Heart left ventricle (tissue), 16 donors: ENCODE data around the gene VAV1. TPM values are rescaled to one million over a fixed set of nuclear protein-coding genes. Genes with fewer than 3 reads are reported as not detected.
A peak's percentile ranks its signal among the peaks of the same experiment; 100 is the strongest.
"Not testable (repeated sequence)": the region's sequence is repeated elsewhere in the genome, so short reads cannot be mapped to it uniquely, and the experiment has no call there.

ENCODE experiments used
- ATAC-seq, 4 donors: fragments of 200-7000 bp; cut with Tn5 transposase; one replicate each; pipeline ENCODE4 v1.9.1; 2020 to 2022; ENCODE audit warnings: moderate library complexity in 4 of 4, mild to moderate bottlenecking in 3 of 4, moderate number of reproducible peaks in 1 of 4
- DNase-seq, 5 donors: peaks; one replicate each; pipeline ENCODE4 v3.0.0-alpha.2; 2020
- H3K27ac ChIP-seq, 12 donors: fragments of 200-600 bp; sonication (generic) in 4 of 12; one replicate each; pipeline versions ENCODE4 v1.5.0 to v1.8.0; 2016 to 2022; ENCODE audit warnings: mild to moderate bottlenecking in 2 of 12
- H3K27me3 ChIP-seq, 9 donors: fragments of 200-600 bp; sonication (generic) in 2 of 9; one replicate each; pipeline versions ENCODE4 v1.5.1 to v1.8.0; 2016 to 2022; ENCODE audit warnings: mild to moderate bottlenecking in 3 of 9
- H3K36me3 ChIP-seq, 9 donors: fragments of 200-600 bp; sonication (generic) in 2 of 9; one replicate each; pipeline versions ENCODE4 v1.5.0 to v1.8.0; 2018 to 2022; ENCODE audit warnings: mild to moderate bottlenecking in 2 of 9
- H3K4me1 ChIP-seq, 12 donors: fragments of 200-600 bp; sonication (generic) in 4 of 12; one replicate each; pipeline versions ENCODE4 v1.5.0 to v1.8.0; 2016 to 2022; ENCODE audit warnings: mild to moderate bottlenecking in 3 of 12
- H3K4me3 ChIP-seq, 12 donors: fragments of 200-600 bp; sonication (generic) in 4 of 12; one replicate each; pipeline versions ENCODE4 v1.5.0 to v1.8.0; 2017 to 2022; ENCODE audit warnings: mild to moderate bottlenecking in 9 of 12, moderate library complexity in 4 of 12
- H3K9me3 ChIP-seq, 12 donors: fragments of 200-600 bp; sonication (generic) in 4 of 12; one replicate each; pipeline versions ENCODE4 v1.5.0 to v1.8.0; 2016 to 2022; ENCODE audit warnings: mild to moderate bottlenecking in 1 of 12
- CTCF ChIP-seq, 12 donors: fragments of 200-600 bp; sonication (generic) in 4 of 12; IDR thresholded peaks; one replicate each; pipeline versions ENCODE4 v1.5.0 to v1.8.0; 2018 to 2022; ENCODE audit warnings: antibody characterized with exemption in 12 of 12, mild to moderate bottlenecking in 5 of 12
- POLR2A ChIP-seq, 2 donors: fragments of 450-650 bp; IDR thresholded peaks; one replicate each; pipeline ENCODE4 v1.6.1; 2017; ENCODE audit warnings: antibody characterized with exemption in 2 of 2, mild to moderate bottlenecking in 2 of 2, moderate library complexity in 2 of 2
- WGBS, 4 donors: extraction: QIAGEN DNeasy Blood & Tissue Kit in 2 of 4; methylation state at CpG; one replicate each; pipeline versions ENCODE4 v1.1.5 to v1.1.7; 2013 to 2018; 5-methylcytosine and 5-hydroxymethylcytosine counted together
- intact Hi-C, 10 donors: fragments of 100-400 bp; cut with DNase I; formaldehyde crosslinking; loops; one replicate each; pipeline versions ENCODE4 v1.11.1 to v1.14.2; 2022
- polyA plus RNA-seq, 2 donors: library from polyadenylated mRNA; stranded (reverse); fragments of 200-250 nt; gene quantifications; one replicate each; pipeline ENCODE4 v1.2.3, GENCODE V29; 2013
- total RNA-seq, 9 donors: library from RNA; depleted of rRNA in 2 of 9; stranded (reverse); fragments of >200 nt in 2 of 9; fragmentation: NEBNext Ultra II Directional in 3 of 9; extraction: Animal tissue kit (Norgen Biotek cat#: 25700) in 3 of 9; gene quantifications; one replicate each; pipeline versions ENCODE4 v1.1.0 to v1.2.4, GENCODE V29; 2016 to 2023
- donor health status: ischemic (EF 13 %, LVEDD 7.1; RV severe dilation, severe dysfunction).
- donor health status: healthy with polysubstance abuse.
- donor health status: DM: no; HTN: yes; CAD: no.
- donor health status: DM: no; HTN: no; CAD: no.
- donor health status: ischemic (EF 25% LVEDD 6.9; RV normal size, moderate dysfunction).
- donor health status: ischemic (EF 25% LVEDD 5.7; RV mildly dilated, moderate dysfunction).
- donor health status: healthy.
- donor health status: DM: yes; HTN: yes; CAD: no.
- donor health status: ischemic (EF 35%, LVEDD 5.7; RV mildly dilated, moderate dysfunction).
- donor health status: nonischemic (EF 11% LVEDD 7.7; RV severe dilation, severe dysfunction).
- donor health status: DM: yes; HTN: yes; CAD: no.
- donor health status: PGD.
- donor health status: ischemic (EF 29% LVEDD 5.4; RV normal size, mild dysfunction).
- donor health status: nonischemic (EF 23%, LVEDD 6.1; RV moderate dilation, normal function).

Gene VAV1
- total and polyA plus RNA-seq, 11 donors = 0.69 to 25.6 (median 1.2) TPM

GRCh38 chr19:6797646-6798045 is 25.1 kb downstream of the VAV1 start:
- DNase-seq (no peak), ATAC-seq (no peak)
- Histone ChIP-seq H3K27ac (no peak overlapping the region), H3K36me3 (no peaks in the 10 kb centered on the region), H3K27me3 (peaks cover 0 to 31% (median 0%) of the 10 kb centered on the region in 9 donors), H3K9me3 (peaks cover 0 to 13% (median 8%) of the 10 kb centered on the region in 12 donors), H3K4me3 (no peak overlapping the region), H3K4me1 (peaks cover 0 to 45% (median 2%) of the 10 kb centered on the region in 12 donors)
- intact Hi-C loops = no loop called here
- WGBS, 4 donors = 87 to 90% (median 88%) methylated on average over 9 of the region's 9 CpGs
- TF ChIP-seq POLR2A (IDR thresholded peaks at IDR 0.05) (no peak), CTCF (IDR thresholded peaks at IDR 0.05) (no peak)

DNA sequence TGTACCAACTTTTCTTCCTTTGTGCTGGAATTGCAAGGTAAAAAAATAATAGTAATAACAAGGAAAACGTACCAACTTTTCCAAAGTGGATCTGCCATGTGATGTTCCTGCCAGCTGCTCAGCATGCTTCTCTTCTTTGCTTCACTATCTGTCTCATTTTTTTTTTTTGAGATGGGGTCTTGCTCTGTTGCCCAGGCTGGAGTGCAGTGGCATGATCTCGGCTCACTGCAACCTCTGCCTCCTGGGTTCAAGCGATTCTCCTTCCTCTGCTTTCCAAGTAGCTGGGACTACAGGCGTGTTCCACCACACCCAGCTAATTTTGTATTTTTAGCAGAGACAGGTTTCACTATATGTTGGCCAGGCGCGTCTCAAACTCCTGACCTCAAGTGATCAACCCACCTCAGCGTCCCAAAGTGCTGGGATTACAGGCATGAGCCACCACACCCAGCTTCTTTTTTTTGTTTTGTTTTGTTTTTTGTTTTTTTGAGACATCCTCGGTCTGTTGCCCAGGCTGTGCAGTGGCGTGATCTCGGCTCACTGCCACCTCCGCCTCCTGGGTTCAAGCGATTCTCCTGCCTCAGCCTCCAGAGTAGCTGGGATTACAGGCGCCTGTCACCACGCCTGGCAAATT is 27.8 kb downstream of the VAV1 start:
- peaks cover 0 to 31% (median 0%) of the 10 kb centered on the region in 9 donors for H3K27me3 ChIP-seq
- H3K9me3 ChIP-seq, H3K36me3 ChIP-seq, intact Hi-C loops, DNase-seq, ATAC-seq: not testable (repeated sequence)
- peaks cover 0 to 59% (median 2%) of the 10 kb centered on the region in 12 donors for H3K4me1 ChIP-seq
- peak overlapping the region in 1 of 12 donors; percentile 50 for H3K4me3 ChIP-seq
- 80 to 82% (median 81%) methylated on average over 14 of the region's 14 CpGs for WGBS, 4 donors
- H3K27ac ChIP-seq = peak overlapping the region in 1 of 12 donors; percentile 90

DNA sequence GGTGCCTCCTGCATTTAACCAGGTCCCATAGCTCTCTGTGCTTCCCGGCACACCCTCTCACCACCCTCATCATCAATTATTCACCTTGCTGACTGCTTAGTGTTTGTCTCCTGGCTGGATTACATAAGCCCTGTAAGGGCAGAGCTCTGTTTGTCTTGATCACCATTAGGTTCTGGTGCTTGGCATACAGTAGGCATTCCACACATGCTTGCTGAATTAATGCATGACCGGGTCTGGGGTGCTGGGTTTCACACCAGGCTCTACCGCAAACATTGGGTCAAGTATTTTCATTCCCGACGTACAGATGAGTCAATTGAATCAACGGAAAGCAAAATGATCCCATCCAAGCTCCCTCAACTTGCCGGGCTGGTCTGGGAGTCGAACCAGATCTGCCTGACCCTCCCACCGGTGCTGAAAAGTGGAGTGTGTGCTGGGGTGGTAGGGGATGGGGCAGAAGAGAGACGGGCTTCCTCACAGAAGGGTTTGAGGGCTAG is 28.5 kb downstream of the VAV1 start:
- Histone ChIP-seq H3K27ac (peak overlapping the region in 2 of 12 donors; percentile 50 to 90), H3K4me1 (peaks cover 0 to 59% (median 2%) of the 10 kb centered on the region in 12 donors), H3K27me3 (peaks cover 0 to 35% (median 0%) of the 10 kb centered on the region in 9 donors), H3K9me3 (no peaks in the 10 kb centered on the region), H3K36me3 (no peaks in the 10 kb centered on the region), H3K4me3 (peak overlapping the region in 8 of 12 donors; percentile 17 to 50 (median 21))
- no peak for TF ChIP-seq CTCF (IDR thresholded peaks at IDR 0.05)
- no peak for DNase-seq
- intact Hi-C loops = no loop called here
- ATAC-seq = no peak
- 33 to 53% (median 38%) methylated on average over 10 of the region's 10 CpGs for WGBS, 4 donors

- peak; percentile 58 to 86 (median 84) for ATAC-seq
- Histone ChIP-seq H3K27ac (peak overlapping the region in 2 of 12 donors; percentile 50 to 90), H3K4me1 (peaks cover 0 to 59% (median 2%) of the 10 kb centered on the region in 12 donors), H3K27me3 (peaks cover 0 to 35% (median 0%) of the 10 kb centered on the region in 9 donors), H3K4me3 (peak overlapping the region in 9 of 12 donors; percentile 17 to 50 (median 21)), H3K9me3 (no peaks in the 10 kb centered on the region), H3K36me3 (no peaks in the 10 kb centered on the region)
- TF ChIP-seq POLR2A (IDR thresholded peaks at IDR 0.05) (no peak), CTCF (IDR thresholded peaks at IDR 0.05) (no peak)
- WGBS, 4 donors = 4 to 7% (median 5%) methylated on average over 14 to 19 of the region's 19 CpGs
- DNase-seq = peak; percentile 72 to 87 (median 73)
- intact Hi-C loops = no loop called here
These were observed 29.1 kb downstream of the VAV1 start for GRCh38 chr19:6801485-6802086.
